IgD-negative memory B cell (primary cell): Measurements from ENCODE around the gene RBP4. TPM values are rescaled to one million over a fixed set of nuclear protein-coding genes. Genes with fewer than 3 reads are reported as not detected.
A peak's percentile ranks its signal among the peaks of the same experiment; 100 is the strongest.

Experiments
- H3K27ac Mint-ChIP-seq, 3 donors: one replicate each; pipeline ENCODE4 v1.8.0; 2020 to 2022; ENCODE audit warnings: mild to moderate bottlenecking in 3 of 3, mixed read lengths in 3 of 3, moderate library complexity in 1 of 3
- H3K27me3 Mint-ChIP-seq: one replicate; pipeline ENCODE4 v1.8.0; 2021; ENCODE audit warnings: mixed read lengths
- H3K36me3 Mint-ChIP-seq: one replicate; pipeline ENCODE4 v1.8.0; 2020; ENCODE audit warnings: mild to moderate bottlenecking, mixed read lengths
- H3K4me1 Mint-ChIP-seq, 3 donors: one replicate each; pipeline ENCODE4 v1.8.0; 2020 to 2022; ENCODE audit warnings: mixed read lengths in 3 of 3, mild to moderate bottlenecking in 1 of 3
- H3K4me3 Mint-ChIP-seq, 4 donors: one replicate each; pipeline ENCODE4 v1.8.0; 2020 to 2022; ENCODE audit warnings: mild to moderate bottlenecking in 4 of 4, mixed read lengths in 4 of 4, moderate library complexity in 3 of 4
- H3K9me3 Mint-ChIP-seq, 3 donors: one replicate each; pipeline ENCODE4 v1.8.0; 2020 to 2021; ENCODE audit warnings: mixed read lengths in 3 of 3, mild to moderate bottlenecking in 1 of 3
- polyA plus RNA-seq: library from polyadenylated mRNA; unstranded; fragments of 300-500 nt; fragmentation: Illumina TruSeq; gene quantifications from one replicate; pipeline ENCODE4 v1.2.3, GENCODE V29; 2021

Gene RBP4
- polyA plus RNA-seq, 1 donor from 2014 or later, result not detected

DNA sequence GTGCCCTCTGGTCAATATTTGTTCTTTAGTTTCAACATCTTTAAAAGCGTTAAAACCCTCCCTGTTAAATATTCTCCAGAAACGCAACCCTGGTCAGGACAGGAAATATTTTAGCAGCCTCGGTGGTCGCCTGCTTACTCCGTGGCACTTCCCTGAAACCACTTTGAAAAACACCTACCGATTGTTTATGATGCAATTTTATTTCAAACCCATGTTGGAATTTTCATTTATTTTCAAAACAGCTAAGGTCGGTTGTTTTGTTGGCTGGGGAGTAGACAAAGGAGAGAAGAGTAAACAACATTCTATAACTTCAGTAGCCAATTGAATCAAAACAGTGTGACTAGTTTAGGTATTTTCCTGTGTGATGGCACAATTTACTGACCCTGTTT lies 733 bp upstream of the RBP4 start:
- H3K4me1 Mint-ChIP-seq, result peaks cover 0 to 2% (median 0%) of the 10 kb centered on the region in 3 donors
- no peaks in the 10 kb centered on the region for H3K36me3 Mint-ChIP-seq
- no peak overlapping the region for H3K27ac Mint-ChIP-seq
- peaks cover 31% of the 10 kb centered on the region for H3K27me3 Mint-ChIP-seq
- H3K4me3 Mint-ChIP-seq, result no peak overlapping the region
- H3K9me3 Mint-ChIP-seq, result peaks cover 0 to 2% (median 0%) of the 10 kb centered on the region in 3 donors

DNA sequence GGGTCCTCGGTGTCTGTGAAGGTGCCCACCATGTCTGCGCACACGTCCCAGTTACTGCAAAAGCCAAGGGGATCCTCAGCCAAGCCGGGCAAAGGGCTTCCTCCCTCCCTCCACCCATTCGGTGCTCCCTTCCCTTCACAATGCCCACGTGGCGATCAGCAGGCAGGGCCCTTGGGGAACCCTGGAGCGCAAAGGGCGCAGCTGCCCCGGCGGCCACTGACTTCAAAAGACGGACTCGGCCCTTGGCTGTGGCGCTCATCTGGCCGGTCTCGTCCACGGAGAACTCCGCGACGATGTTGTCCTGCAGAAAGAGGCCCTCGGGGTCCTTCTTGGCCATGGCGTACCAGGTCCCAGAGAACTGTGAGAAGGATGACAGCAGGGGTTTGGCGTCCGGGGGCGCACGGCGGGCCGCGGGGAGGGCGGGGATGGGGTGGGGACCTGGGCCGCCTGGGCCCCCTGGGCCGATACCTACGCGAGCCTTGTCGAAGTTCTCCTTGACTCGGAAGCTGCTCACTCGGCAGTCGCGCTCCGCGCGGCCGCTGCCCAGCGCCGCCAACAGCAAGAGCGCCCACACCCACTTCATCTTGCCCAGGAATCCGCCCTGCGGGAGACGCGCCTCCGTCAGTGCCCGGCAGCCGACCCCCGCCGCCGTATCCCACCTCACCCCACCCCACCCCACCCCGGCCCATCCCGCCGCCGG lies 439 bp downstream of the RBP4 start:
- no peaks in the 10 kb centered on the region for H3K36me3 Mint-ChIP-seq
- peaks cover 0 to 2% (median 0%) of the 10 kb centered on the region in 3 donors for H3K4me1 Mint-ChIP-seq
- no peaks in the 10 kb centered on the region for H3K9me3 Mint-ChIP-seq
- H3K27me3 Mint-ChIP-seq, result peaks cover 28% of the 10 kb centered on the region
- no peak overlapping the region for H3K27ac Mint-ChIP-seq
- no peak overlapping the region for H3K4me3 Mint-ChIP-seq

DNA sequence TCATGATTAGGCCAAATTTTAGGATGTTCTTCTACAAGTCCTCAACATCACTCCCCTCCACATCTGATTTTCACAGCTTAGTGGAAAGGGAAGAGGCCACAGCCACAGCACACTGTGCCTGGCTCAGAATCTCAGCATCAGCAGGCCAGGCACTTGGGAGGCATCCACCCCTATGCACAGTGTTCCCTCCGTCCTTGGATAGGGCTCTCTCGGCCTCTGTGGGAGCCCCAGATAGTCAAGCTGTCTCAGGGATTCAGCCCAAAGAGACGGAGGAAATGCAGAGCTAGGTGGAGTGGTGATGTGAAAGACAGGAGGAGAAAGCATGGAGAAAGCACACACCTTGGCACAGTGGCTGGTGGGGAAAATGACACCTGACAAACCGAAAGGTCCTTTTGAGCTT lies 1.3 kb downstream of the RBP4 start:
- no peaks in the 10 kb centered on the region for H3K36me3 Mint-ChIP-seq
- no peak overlapping the region for H3K27ac Mint-ChIP-seq
- no peaks in the 10 kb centered on the region for H3K9me3 Mint-ChIP-seq
- peaks cover 28% of the 10 kb centered on the region for H3K27me3 Mint-ChIP-seq
- peaks cover 0 to 2% (median 0%) of the 10 kb centered on the region in 3 donors for H3K4me1 Mint-ChIP-seq
- peak overlapping the region in 1 of 4 donors; percentile 75 for H3K4me3 Mint-ChIP-seq

DNA sequence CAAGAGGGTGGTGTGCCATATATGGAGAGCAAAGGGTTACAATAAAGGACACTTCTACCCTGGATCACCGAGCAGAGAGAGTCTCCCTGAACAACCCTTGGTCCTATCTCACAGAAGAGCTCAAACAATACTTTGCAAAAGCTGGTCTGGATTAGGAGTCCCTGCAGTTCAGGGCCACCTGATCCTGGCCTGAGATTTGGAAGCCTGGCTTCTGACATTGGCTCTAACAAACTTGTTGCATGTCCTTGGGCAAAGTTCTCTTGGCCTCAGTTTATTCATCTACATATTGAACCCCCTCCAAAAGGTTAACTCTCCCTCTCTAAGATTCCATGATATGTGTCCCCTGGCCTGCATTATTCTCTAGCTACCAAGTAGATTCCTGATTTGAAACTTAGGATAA lies 1.7 kb downstream of the RBP4 start:
- Mint-ChIP-seq H3K27me3 (peaks cover 28% of the 10 kb centered on the region), H3K9me3 (no peaks in the 10 kb centered on the region)

DNA sequence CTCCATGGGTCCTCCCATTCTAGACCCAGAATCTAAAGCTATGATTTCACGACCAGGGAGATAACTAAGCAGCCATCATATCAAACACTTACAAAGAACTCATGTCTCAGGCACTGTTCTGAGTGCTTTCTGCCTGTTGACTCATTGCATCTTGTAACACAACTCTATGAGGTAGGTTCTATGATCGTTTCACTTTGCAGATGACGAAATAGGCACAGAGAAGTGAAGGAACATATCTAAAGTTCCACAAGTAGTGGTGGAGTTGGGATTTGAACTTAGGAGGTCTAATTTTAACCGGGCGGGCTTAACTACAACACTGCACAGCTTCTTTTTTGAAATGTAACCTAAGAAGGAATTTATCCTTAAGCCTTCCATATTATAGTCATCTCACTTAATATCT lies 2.9 kb downstream of the RBP4 start:
- Mint-ChIP-seq H3K27me3 (peaks cover 22% of the 10 kb centered on the region), H3K4me3 (no peak overlapping the region), H3K36me3 (no peaks in the 10 kb centered on the region), H3K4me1 (peaks cover 0 to 2% (median 0%) of the 10 kb centered on the region in 3 donors), H3K27ac (no peak overlapping the region), H3K9me3 (no peaks in the 10 kb centered on the region)

More for the DNA sequence above, 1.7 kb downstream of the RBP4 start:
- Mint-ChIP-seq H3K27ac (no peak overlapping the region), H3K4me3 (no peak overlapping the region), H3K36me3 (no peaks in the 10 kb centered on the region), H3K4me1 (peaks cover 0 to 2% (median 0%) of the 10 kb centered on the region in 3 donors)

DNA sequence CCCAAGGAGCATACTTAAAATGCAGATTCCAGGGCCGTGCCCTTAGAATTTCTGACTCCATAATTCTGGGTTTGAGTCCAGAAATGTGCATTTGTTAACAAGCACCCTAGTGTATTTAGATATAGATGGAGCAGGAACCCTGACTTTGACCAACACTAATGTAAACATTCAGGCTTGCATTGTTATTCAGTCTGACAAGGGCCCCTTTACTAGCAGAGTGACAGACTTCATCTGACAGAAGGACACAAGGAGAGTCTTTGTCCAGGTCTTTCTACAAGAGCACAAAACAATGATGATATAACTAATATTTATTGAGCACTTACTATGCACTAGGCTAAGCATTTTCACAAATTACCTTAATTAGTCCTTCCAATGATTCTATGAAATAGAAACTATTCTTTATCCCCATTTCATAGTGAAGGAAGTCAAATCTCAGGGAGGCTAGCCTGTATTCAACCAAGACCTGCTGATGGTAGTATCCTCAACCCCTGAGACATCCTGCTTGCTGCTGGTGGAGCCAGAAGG lies 3.9 kb downstream of the RBP4 start:
- H3K27me3 Mint-ChIP-seq, result peaks cover 19% of the 10 kb centered on the region
- no peaks in the 10 kb centered on the region for H3K36me3 Mint-ChIP-seq
- H3K4me1 Mint-ChIP-seq, result peaks cover 0 to 2% (median 0%) of the 10 kb centered on the region in 3 donors
- no peak overlapping the region for H3K27ac Mint-ChIP-seq
- no peak overlapping the region for H3K4me3 Mint-ChIP-seq
- no peaks in the 10 kb centered on the region for H3K9me3 Mint-ChIP-seq

DNA sequence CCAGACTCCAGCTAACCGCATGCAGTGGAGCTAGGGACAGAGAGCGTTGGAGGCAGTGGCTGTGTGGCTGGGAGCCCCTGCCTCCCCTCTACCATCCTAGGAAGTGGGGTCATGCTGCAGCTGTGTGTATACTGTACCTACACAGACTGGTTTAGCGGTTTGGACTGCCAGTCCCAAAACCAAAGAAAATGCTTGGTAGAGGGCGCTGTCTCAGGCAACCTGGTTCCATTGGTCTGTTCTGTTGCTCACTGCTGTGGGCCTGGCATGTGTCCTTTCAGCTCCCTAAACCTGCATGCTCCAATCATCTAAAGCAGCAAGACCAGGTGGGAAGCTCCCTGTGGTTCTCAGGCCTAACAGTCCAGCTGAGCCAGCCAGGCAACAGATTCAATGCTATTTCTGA lies 4.5 kb downstream of the RBP4 start:
- no peak overlapping the region for H3K27ac Mint-ChIP-seq
- H3K4me3 Mint-ChIP-seq, result no peak overlapping the region
- H3K36me3 Mint-ChIP-seq, result no peaks in the 10 kb centered on the region
- no peaks in the 10 kb centered on the region for H3K9me3 Mint-ChIP-seq
- peaks cover 0 to 2% (median 0%) of the 10 kb centered on the region in 3 donors for H3K4me1 Mint-ChIP-seq
- peaks cover 13% of the 10 kb centered on the region for H3K27me3 Mint-ChIP-seq

DNA sequence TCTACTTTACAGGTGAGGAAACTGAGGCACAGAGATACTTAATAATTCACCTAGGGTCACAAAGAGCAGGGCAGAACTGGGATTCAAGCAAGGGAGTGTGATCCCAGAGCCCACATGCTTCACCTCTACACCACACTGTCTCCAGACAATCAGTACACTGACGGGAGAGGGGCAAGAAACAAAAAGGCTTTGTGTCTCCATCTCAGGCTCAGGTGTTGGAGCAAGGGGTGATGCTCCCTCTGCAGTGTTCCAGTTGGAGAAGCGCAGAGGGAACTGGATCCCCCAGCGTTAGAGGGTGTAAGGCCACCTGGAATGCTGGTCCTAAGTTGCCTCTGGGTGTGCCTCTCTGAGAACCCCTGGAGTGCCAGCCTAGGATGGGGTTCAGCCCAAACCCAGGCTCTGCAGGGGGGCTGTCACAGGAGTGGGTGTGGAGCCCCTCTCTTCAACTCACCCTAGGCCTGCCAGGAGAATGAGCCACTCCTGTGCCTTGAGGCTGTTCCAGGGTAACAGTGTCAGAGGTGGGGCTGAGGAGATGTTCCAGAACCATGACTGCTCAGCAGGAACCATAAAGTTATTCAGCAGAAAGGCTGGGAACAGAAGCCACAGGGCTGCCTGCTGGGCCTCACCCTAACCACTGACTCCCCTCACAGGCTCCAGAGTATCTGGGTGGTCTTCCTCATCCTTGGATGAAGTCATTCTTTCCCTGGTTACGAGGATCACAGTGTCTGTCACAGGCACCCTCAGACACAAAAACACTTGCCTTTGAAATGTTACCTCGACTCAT lies 5.5 kb downstream of the RBP4 start:
- Mint-ChIP-seq H3K36me3 (no peaks in the 10 kb centered on the region), H3K27ac (no peak overlapping the region), H3K9me3 (no peaks in the 10 kb centered on the region)

DNA sequence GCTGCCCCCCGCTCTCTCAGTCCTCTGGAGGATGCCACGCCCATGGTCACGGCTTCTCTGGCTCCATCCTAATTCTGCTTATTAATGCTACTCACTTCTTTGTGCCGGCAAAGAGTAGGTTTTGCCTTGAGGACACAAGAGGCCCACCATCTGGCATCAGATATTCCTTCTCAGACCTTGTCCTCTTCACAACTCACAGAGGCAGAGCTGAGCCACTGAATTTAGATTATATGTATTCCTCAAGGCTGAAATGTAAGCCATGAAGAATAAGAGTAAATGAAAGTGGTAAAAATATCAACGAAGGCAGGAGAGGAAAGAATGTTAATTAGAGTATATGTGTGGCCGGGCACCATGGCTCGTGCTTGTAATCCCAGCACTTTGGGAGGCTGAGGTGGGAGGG lies 6.5 kb downstream of the RBP4 start:
- Mint-ChIP-seq H3K27me3 (peaks cover 4% of the 10 kb centered on the region), H3K4me1 (no peaks in the 10 kb centered on the region), H3K4me3 (no peak overlapping the region), H3K36me3 (no peaks in the 10 kb centered on the region), H3K27ac (no peak overlapping the region), H3K9me3 (no peaks in the 10 kb centered on the region)

More for the DNA sequence above, 5.5 kb downstream of the RBP4 start:
- H3K27me3 Mint-ChIP-seq, result peaks cover 11% of the 10 kb centered on the region
- no peak overlapping the region for H3K4me3 Mint-ChIP-seq
- H3K4me1 Mint-ChIP-seq, result peaks cover 0 to 2% (median 0%) of the 10 kb centered on the region in 3 donors

DNA sequence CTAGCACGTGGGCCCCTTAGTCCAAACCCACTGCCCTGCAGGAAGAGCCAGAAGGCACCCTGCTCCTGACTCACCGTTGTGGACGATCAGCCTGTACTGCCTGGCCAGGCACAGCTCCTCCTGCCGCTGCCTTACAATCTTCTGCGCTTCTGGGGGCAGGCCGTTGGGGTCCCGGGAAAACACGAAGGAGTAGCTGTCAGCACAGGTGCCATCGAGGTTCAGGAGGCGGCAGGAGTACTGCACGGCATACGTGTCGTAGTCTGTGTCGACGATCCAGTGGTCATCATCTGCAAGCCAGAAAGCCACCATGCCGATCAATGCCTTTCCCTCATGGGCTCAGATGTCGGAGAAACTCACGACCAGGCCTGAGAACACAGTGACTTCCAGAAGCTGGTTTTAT lies 7.3 kb downstream of the RBP4 start:
- no peak overlapping the region for H3K27ac Mint-ChIP-seq
- H3K4me3 Mint-ChIP-seq, result no peak overlapping the region
- H3K9me3 Mint-ChIP-seq, result no peaks in the 10 kb centered on the region
- no peaks in the 10 kb centered on the region for H3K4me1 Mint-ChIP-seq
- H3K36me3 Mint-ChIP-seq, result no peaks in the 10 kb centered on the region
- peaks cover 5% of the 10 kb centered on the region for H3K27me3 Mint-ChIP-seq

DNA sequence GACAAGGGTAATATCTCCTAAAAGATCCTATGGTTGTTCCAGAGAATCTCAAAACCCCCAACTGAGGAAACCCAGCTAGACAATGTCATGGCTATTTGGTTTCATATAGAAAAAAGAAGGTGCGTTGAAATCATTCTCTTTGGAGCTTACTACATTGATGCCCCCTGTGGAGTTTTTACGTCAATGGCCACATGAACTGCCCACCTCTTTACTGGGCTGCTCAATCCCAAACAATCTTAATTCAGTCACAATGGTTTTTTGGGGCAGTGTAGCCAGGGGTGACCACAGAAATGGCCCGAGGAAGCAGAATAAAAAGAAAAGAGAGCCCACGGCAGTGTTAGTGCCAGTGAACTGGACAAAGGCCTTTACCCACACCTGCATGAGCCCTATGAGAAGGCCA lies 7.8 kb downstream of the RBP4 start:
- Mint-ChIP-seq H3K4me1 (no peaks in the 10 kb centered on the region), H3K27ac (no peak overlapping the region), H3K27me3 (peaks cover 6% of the 10 kb centered on the region), H3K4me3 (no peak overlapping the region), H3K9me3 (no peaks in the 10 kb centered on the region), H3K36me3 (no peaks in the 10 kb centered on the region)

DNA sequence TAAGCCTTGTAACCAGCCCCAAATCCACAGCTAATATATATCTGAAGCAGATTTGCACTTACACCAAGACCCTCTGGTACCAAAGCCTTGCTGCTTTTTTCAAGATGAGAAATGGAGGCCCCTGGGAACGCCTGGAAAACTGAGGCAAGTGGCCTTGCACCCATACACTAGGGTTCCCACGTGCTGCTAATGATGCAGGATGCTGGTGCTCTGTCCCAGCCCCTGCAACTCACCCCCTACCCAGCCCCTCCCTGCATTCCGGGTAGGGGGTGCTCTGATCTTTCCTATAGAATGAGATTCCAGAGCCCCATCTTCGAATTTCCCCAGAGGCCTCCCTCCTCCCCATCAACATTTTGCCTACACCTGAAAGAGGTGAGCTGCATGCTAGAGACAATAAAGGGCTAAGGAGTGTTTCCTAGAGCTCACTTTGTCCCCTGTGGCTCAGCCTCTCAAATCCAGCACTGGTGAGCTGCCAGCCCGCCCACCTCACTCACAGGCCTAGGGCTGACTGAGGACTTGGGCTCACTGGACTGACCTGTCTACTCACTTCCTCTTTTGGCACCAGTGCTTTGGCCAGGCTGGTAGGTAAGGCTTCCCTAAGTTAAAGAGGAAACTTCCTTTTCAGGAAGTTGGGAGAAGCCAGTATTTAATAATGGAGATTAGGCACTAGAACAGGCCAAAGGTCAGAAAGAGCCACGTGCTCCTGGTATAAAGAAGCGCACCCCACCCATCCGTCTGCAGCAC lies 9.8 kb downstream of the RBP4 start:
- peaks cover 0 to 2% (median 0%) of the 10 kb centered on the region in 3 donors for H3K9me3 Mint-ChIP-seq
- H3K27me3 Mint-ChIP-seq, result peaks cover 7% of the 10 kb centered on the region
- H3K4me1 Mint-ChIP-seq, result no peaks in the 10 kb centered on the region
- no peak overlapping the region for H3K27ac Mint-ChIP-seq
- H3K36me3 Mint-ChIP-seq, result no peaks in the 10 kb centered on the region
- no peak overlapping the region for H3K4me3 Mint-ChIP-seq

DNA sequence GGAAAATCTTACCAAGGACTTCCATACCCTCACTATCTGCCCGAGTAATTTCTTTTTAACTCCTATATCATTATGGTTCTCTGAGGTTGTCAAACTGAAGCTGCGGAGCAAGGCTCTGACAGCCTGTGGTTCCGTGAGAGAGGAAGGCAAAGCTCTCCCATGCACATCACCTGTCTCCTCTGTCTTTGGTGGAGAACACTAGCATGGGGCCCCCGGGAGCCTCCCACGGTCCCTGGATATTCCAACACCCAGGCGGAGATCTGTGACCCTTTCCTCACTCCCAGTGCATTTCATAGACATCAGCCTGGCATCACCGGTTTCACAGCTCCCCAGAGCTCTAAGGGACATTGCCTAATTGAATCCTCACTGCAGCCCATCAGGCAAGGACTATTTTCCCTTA lies 10.4 kb downstream of the RBP4 start:
- Mint-ChIP-seq H3K9me3 (peaks cover 0 to 3% (median 0%) of the 10 kb centered on the region in 3 donors), H3K27me3 (peaks cover 7% of the 10 kb centered on the region)

DNA sequence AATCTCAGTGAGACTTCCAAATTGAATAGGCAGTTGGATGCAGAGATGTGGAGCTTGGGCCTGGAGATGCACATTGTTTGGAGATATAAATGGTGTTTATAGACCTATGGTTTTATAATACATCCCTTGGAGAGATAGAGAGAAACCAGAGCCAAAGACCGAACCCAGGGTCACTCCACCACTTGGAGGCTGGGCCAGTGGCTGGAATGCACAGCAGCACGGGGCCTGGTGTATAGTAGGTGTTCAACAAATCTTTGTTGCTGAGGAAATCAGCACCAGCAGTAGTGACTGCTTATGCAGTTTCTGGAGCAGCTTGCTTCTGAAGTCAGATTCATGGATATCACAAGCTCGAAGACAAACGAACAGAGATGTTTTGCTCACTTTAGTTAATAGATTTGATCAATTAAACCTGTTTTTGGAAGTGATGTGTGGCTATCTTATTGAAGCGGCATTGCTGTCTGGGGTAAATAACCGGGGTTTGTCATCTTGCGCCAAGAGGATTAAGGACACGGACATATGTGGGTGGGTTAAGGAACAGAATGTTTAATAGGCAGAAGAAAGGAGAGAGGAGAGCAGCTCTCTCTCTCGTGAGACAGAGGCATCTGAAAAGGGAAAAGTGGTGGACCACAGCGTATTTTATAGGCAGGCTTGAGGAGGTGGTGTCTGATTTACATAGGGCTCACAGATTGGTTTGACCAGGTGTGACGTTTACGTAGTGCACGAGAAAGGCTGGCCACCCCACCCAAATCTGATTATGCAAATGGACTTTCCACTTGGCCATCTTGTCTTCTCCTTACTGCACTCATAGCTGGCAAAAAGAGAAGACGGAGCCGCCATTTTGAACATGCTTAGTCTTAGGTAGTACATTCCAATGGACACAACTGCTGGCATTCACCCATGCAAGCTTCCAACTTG lies 11.1 kb downstream of the RBP4 start:
- peaks cover 7% of the 10 kb centered on the region for H3K27me3 Mint-ChIP-seq
- H3K36me3 Mint-ChIP-seq, result no peaks in the 10 kb centered on the region
- no peak overlapping the region for H3K27ac Mint-ChIP-seq
- H3K4me3 Mint-ChIP-seq, result no peak overlapping the region
- H3K9me3 Mint-ChIP-seq, result peaks cover 0 to 3% (median 0%) of the 10 kb centered on the region in 3 donors
- no peaks in the 10 kb centered on the region for H3K4me1 Mint-ChIP-seq

More for the DNA sequence above, 10.4 kb downstream of the RBP4 start:
- Mint-ChIP-seq H3K36me3 (no peaks in the 10 kb centered on the region), H3K27ac (no peak overlapping the region), H3K4me1 (no peaks in the 10 kb centered on the region), H3K4me3 (no peak overlapping the region)
